ENCODE measurements around the gene GPR160.

GPR160 gene

DNA sequence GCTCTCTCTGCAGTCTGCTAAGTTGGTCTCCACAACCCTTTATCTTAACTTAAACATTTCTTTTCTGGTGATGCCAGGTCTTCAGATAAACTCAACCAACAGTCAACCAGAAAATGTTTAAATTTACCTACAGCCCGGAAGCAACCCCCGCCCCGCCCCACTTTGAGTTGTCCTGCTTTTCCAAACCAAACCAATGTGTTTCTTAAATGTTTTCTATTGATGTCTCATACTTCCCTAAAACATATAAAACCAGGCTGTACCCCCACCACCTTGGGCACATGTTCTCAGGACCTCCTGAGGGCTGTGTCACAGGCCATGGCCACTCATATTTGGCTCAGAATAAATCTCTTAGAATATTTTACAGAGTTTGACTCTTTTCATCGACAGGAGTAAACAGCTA is 13.2 kb upstream of the GPR160 start:
- Histone ChIP-seq H2BK120ac (ENCODE audit: low read depth, low read length) (no peak overlapping the region), H3K23ac (ENCODE audit: low read length in 2 of 2) (no peak overlapping the region), H2BK5ac (ENCODE audit: low read depth, low read length, poor library complexity, severe bottlenecking) (no peak overlapping the region), H2BK15ac (ENCODE audit: low read depth, poor library complexity, severe bottlenecking) (no peak overlapping the region), H4K8ac (ENCODE audit: low read length) (no peak overlapping the region), H3K9me3 (ENCODE audit: control insufficient read depth, low read length) (no peaks in the 10 kb centered on the region), H3K4me2 (ENCODE audit: low read length, poor library complexity, severe bottlenecking) (no peak overlapping the region), H2AFZ (ENCODE audit: low read depth, low read length) (no peak overlapping the region), H3K4ac (ENCODE audit: low read depth in 1 of 2, low read length in 2 of 2) (no peak overlapping the region), H3K18ac (ENCODE audit: low read depth in 1 of 2, low read length in 2 of 2) (no peak overlapping the region), H2BK12ac (ENCODE audit: low read length in 2 of 2) (no peak overlapping the region), H4K91ac (ENCODE audit: low read length) (no peak overlapping the region), H3K27ac (ENCODE audit: low read length, poor library complexity, severe bottlenecking) (no peak overlapping the region), H3K27me3 (ENCODE audit: control insufficient read depth in 1 of 2, insufficient read depth in 1 of 2, low read length in 2 of 2) (no peaks in the 10 kb centered on the region), H3K79me1 (replicated peaks; ENCODE audit: low read length, poor library complexity, severe bottlenecking) (no peaks in the 10 kb centered on the region), H3K4me1 (ENCODE audit: control insufficient read depth, insufficient read depth, low read depth, low read length) (peaks cover under 1% of the 10 kb centered on the region), H2AK5ac (ENCODE audit: low read length, severe bottlenecking) (no peak overlapping the region), H3K14ac (ENCODE audit: low read length in 2 of 2) (no peak overlapping the region), H3K4me3 (ENCODE audit: insufficient read depth in 1 of 2, low read depth in 1 of 2, low read length in 2 of 2) (no peak overlapping the region), H3K36me3 (ENCODE audit: control insufficient read depth in 1 of 2, insufficient read depth in 2 of 2, low read depth in 1 of 2, low read length in 2 of 2) (no peaks in the 10 kb centered on the region), H3K9ac (ENCODE audit: low read length) (no peak overlapping the region)
- WGBS = 97% methylated on average over 4 of the region's 4 CpGs
- DNase-seq = no peak

DNA sequence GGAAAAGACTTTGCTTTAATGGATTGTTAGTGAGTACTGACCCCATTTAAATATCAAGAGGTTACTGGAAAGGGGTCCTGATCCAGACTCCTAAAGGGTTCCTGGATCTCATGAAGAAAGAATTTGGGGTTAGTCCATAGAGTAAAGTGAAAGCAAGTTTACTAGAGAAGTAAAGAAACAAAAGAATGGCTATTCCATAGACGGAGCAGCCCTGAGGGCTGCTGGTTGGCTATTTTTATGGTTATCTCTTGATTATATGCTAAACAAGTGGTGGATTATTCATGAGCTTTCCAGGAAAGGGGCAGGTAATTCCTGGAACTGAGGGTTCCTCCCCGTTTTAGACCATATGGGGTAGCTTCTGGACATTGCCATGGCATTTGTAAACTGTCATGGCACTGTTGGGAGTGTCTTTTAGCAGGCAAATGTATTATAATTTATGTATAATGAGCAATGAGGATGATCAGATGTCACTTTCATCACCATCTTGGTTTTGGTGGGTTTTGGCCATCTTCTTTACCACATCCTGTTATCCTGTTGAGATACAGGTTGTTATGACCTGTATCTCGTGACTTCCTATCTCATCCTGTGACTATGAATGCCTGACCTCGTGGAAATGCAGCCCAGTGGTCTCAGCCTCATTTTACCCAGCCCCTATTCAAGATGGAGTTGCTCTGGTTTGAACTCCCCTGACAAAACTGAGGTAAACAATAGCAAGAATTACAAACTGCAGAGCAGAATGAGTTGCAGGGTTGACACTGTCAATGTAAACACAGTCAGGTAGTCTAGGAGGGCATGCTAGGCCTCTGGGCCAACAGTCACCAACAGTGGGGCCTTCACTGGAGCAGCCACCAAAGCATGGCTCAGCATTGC is 10.3 kb upstream of the GPR160 start:
- Histone ChIP-seq H3K27ac (ENCODE audit: low read length, poor library complexity, severe bottlenecking) (no peak overlapping the region), H3K4me2 (ENCODE audit: low read length, poor library complexity, severe bottlenecking) (no peak overlapping the region), H3K18ac (ENCODE audit: low read depth in 1 of 2, low read length in 2 of 2) (no peak overlapping the region), H2BK5ac (ENCODE audit: low read depth, low read length, poor library complexity, severe bottlenecking) (no peak overlapping the region), H2BK120ac (ENCODE audit: low read depth, low read length) (no peak overlapping the region), H2AFZ (ENCODE audit: low read depth, low read length) (no peak overlapping the region), H4K91ac (ENCODE audit: low read length) (no peak overlapping the region), H3K9ac (ENCODE audit: low read length) (no peak overlapping the region), H2BK12ac (ENCODE audit: low read length in 2 of 2) (no peak overlapping the region), H3K27me3 (ENCODE audit: control insufficient read depth in 1 of 2, insufficient read depth in 1 of 2, low read length in 2 of 2) (no peaks in the 10 kb centered on the region), H3K4ac (ENCODE audit: low read depth in 1 of 2, low read length in 2 of 2) (no peak overlapping the region), H3K79me1 (replicated peaks; ENCODE audit: low read length, poor library complexity, severe bottlenecking) (no peaks in the 10 kb centered on the region), H3K9me3 (ENCODE audit: control insufficient read depth, low read length) (no peaks in the 10 kb centered on the region), H3K4me3 (ENCODE audit: insufficient read depth in 1 of 2, low read depth in 1 of 2, low read length in 2 of 2) (no peak overlapping the region), H3K23ac (ENCODE audit: low read length in 2 of 2) (no peak overlapping the region), H2BK15ac (ENCODE audit: low read depth, poor library complexity, severe bottlenecking) (no peak overlapping the region), H3K4me1 (ENCODE audit: control insufficient read depth, insufficient read depth, low read depth, low read length) (no peaks in the 10 kb centered on the region), H3K36me3 (ENCODE audit: control insufficient read depth in 1 of 2, insufficient read depth in 2 of 2, low read depth in 1 of 2, low read length in 2 of 2) (no peaks in the 10 kb centered on the region), H4K8ac (ENCODE audit: low read length) (no peak overlapping the region), H2AK5ac (ENCODE audit: low read length, severe bottlenecking) (no peak overlapping the region), H3K14ac (ENCODE audit: low read length in 2 of 2) (peak overlapping the region in 1 of 2 experiments; percentile 65)
- DNase-seq = no peak
- 70% methylated on average over 4 of the region's 4 CpGs for WGBS

DNA sequence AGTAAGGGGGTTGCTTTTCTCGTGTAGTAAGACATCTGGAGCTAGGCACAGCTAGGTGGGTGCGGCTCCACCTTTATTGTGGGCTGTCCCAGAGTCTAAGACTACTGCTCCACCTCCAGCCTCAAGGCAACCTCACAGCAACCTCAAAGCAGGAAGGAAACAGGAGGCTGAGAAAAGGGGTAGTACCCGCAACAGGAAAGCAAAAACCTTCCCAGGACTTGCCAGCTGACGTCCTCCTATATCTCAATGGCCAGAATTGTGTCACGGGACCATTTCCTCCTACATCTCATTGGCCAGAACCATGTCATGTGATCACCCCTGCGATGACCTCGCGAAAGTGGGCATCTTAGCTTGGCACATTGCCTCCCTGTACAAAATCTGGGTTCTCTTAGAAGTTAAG is 4.3 kb upstream of the GPR160 start:
- Histone ChIP-seq H2BK15ac (ENCODE audit: low read depth, poor library complexity, severe bottlenecking) (no peak overlapping the region), H2AFZ (ENCODE audit: low read depth, low read length) (no peak overlapping the region), H4K8ac (ENCODE audit: low read length) (no peak overlapping the region), H3K4me1 (ENCODE audit: control insufficient read depth, insufficient read depth, low read depth, low read length) (peaks cover 9% of the 10 kb centered on the region), H3K27me3 (ENCODE audit: control insufficient read depth in 1 of 2, insufficient read depth in 1 of 2, low read length in 2 of 2) (peaks cover 4 to 32% of the 10 kb centered on the region in 2 experiments), H3K14ac (ENCODE audit: low read length in 2 of 2) (no peak overlapping the region), H3K36me3 (ENCODE audit: control insufficient read depth in 1 of 2, insufficient read depth in 2 of 2, low read depth in 1 of 2, low read length in 2 of 2) (no peaks in the 10 kb centered on the region), H3K4me3 (ENCODE audit: insufficient read depth in 1 of 2, low read depth in 1 of 2, low read length in 2 of 2) (no peak overlapping the region), H3K4ac (ENCODE audit: low read depth in 1 of 2, low read length in 2 of 2) (no peak overlapping the region), H4K91ac (ENCODE audit: low read length) (no peak overlapping the region), H3K18ac (ENCODE audit: low read depth in 1 of 2, low read length in 2 of 2) (no peak overlapping the region), H2AK5ac (ENCODE audit: low read length, severe bottlenecking) (no peak overlapping the region), H2BK120ac (ENCODE audit: low read depth, low read length) (no peak overlapping the region), H3K27ac (ENCODE audit: low read length, poor library complexity, severe bottlenecking) (no peak overlapping the region), H3K9ac (ENCODE audit: low read length) (no peak overlapping the region), H3K23ac (ENCODE audit: low read length in 2 of 2) (no peak overlapping the region), H2BK5ac (ENCODE audit: low read depth, low read length, poor library complexity, severe bottlenecking) (no peak overlapping the region), H3K79me1 (replicated peaks; ENCODE audit: low read length, poor library complexity, severe bottlenecking) (no peaks in the 10 kb centered on the region), H2BK12ac (ENCODE audit: low read length in 2 of 2) (no peak overlapping the region), H3K9me3 (ENCODE audit: control insufficient read depth, low read length) (no peaks in the 10 kb centered on the region), H3K4me2 (ENCODE audit: low read length, poor library complexity, severe bottlenecking) (no peak overlapping the region)
- WGBS = 94% methylated on average over 8 of the region's 8 CpGs
- no peak for DNase-seq

DNA sequence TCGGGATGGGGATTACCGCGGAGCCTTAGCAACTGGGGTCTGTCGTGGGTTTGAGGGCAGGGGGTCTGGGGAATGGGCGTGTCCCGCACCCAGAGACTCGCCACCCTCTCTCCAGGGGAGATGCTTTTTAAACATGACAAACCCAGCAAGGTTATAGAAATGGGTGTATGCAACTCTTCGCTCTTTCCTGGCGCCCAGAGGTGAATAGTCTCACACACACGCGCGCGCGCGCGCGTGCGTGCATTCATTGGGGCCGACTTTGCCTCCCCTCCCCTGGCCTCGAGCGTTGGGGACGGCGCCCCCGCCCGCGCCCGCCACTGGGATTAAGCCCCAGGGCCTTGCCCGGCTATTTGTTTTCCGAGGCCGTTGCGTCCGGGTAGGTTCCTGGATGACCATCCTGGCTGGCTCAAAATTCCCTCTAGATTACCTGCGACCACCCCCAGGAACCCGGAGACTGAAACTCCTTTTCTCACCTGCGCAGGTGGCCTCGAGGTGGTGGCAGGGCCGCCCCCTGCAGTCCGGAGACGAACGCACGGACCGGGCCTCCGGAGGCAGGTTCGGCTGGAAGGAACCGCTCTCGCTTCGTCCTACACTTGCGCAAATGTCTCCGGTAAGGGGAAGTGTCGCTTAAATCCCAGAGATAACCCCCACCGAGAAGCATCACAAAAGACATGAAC is 777 bp downstream of the GPR160 start:
- Histone ChIP-seq H3K23ac (ENCODE audit: low read length in 2 of 2) (peak overlapping the region in 1 of 2 experiments; percentile 86), H3K4me2 (ENCODE audit: low read length, poor library complexity, severe bottlenecking) (peak overlapping the region; percentile 95), H3K9ac (ENCODE audit: low read length) (no peak overlapping the region), H3K36me3 (ENCODE audit: control insufficient read depth in 1 of 2, insufficient read depth in 2 of 2, low read depth in 1 of 2, low read length in 2 of 2) (no peaks in the 10 kb centered on the region), H3K4me3 (ENCODE audit: insufficient read depth in 1 of 2, low read depth in 1 of 2, low read length in 2 of 2) (peak overlapping the region; percentile 71 to 73), H4K8ac (ENCODE audit: low read length) (no peak overlapping the region), H3K27ac (ENCODE audit: low read length, poor library complexity, severe bottlenecking) (no peak overlapping the region), H2BK120ac (ENCODE audit: low read depth, low read length) (no peak overlapping the region), H3K79me1 (replicated peaks; ENCODE audit: low read length, poor library complexity, severe bottlenecking) (no peaks in the 10 kb centered on the region), H2BK15ac (ENCODE audit: low read depth, poor library complexity, severe bottlenecking) (no peak overlapping the region), H3K4me1 (ENCODE audit: control insufficient read depth, insufficient read depth, low read depth, low read length) (peaks cover 12% of the 10 kb centered on the region), H3K18ac (ENCODE audit: low read depth in 1 of 2, low read length in 2 of 2) (no peak overlapping the region), H2BK5ac (ENCODE audit: low read depth, low read length, poor library complexity, severe bottlenecking) (no peak overlapping the region), H2BK12ac (ENCODE audit: low read length in 2 of 2) (no peak overlapping the region), H2AFZ (ENCODE audit: low read depth, low read length) (peak overlapping the region; percentile 32), H2AK5ac (ENCODE audit: low read length, severe bottlenecking) (no peak overlapping the region), H3K27me3 (ENCODE audit: control insufficient read depth in 1 of 2, insufficient read depth in 1 of 2, low read length in 2 of 2) (peaks cover 18 to 71% of the 10 kb centered on the region in 2 experiments), H3K14ac (ENCODE audit: low read length in 2 of 2) (no peak overlapping the region), H3K9me3 (ENCODE audit: control insufficient read depth, low read length) (no peaks in the 10 kb centered on the region), H3K4ac (ENCODE audit: low read depth in 1 of 2, low read length in 2 of 2) (no peak overlapping the region), H4K91ac (ENCODE audit: low read length) (no peak overlapping the region)
- WGBS = 2% methylated on average over 46 of the region's 51 CpGs
- peak; percentile 10 for DNase-seq

All from mesenchymal stem cell (in vitro differentiated cells and primary cell).